Left colon (tissue), 2 donors: ENCODE data around the gene GRIN2C. TPM values are rescaled to one million over a fixed set of nuclear protein-coding genes. Genes with fewer than 3 reads are reported as not detected.

ENCODE experiments used
- ATAC-seq: fragments of 200-7000 bp; cut with Tn5 transposase; one replicate; pipeline ENCODE4 v1.9.1; 2020; ENCODE audit warnings: mild to moderate bottlenecking, moderate library complexity
- DNase-seq, 2 donors: peaks; one replicate each; pipeline ENCODE4 v3.0.0-alpha.2; 2020
- intact Hi-C, 2 donors: fragments of 100-400 bp; cut with DNase I in 1 of 2; cut with micrococcal nuclease in 1 of 2; formaldehyde crosslinking; loops; one replicate each; pipeline versions ENCODE4 v1.11.2 to v1.14.0; 2022; cut with DNase I, micrococcal nuclease
- total RNA-seq, 2 donors: library from RNA; stranded (reverse); fragmentation: NEBNext Ultra II Directional; extraction: Animal tissue kit (Norgen Biotek cat#: 25700); gene quantifications; one replicate each; pipeline ENCODE4 v1.2.1, GENCODE V29; 2021
- donor health status: DM: no; HTN: no; CAD: no.
- donor health status: DM: yes; HTN: yes; CAD: no.

Gene GRIN2C
- total RNA-seq, 2 donors from 2014 or later, result 0.09 to 0.45 TPM

DNA sequence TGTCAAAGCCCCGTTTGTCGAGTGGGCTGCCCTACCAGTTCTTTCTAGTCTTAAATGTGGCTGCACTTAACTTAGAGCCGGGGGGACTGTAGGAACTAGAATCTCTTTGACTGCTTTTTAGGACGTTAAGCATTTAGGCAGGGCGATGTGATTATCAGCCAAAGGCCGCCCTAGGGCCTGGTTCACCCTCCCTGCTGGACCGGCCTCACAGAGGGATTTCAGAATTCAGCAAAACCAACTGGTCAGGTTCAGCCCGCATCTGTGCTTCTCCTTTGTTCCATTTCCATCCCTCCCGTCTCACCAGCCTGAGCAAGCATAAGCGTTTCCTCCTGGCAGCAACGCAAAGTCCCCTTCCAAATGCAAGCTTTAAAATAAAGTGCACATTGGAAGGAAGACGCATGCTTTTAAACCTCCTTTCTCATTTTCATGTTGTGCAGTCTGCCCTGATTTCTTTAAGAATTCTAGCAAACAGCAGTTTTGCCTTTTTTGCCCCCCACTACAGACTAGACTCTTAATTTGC, 67.0 kb downstream of the GRIN2C start:
- DNase-seq (no peak), ATAC-seq (no peak)
- intact Hi-C loops, result loop anchor here (5.0 to 10.0 kb wide), 2 partner anchors 70 to 72 kb away; no protein-coding TSS in a partner anchor

Other genes starting within 250 kb of the GRIN2C start
- under 1 TPM in 1 of 2 donors, not detected in 1; 0.39 TPM for gene CD300E, start 236.1 kb downstream of the GRIN2C start, total RNA-seq
- 1 to 10 TPM in 1 of 2 donors, under 1 TPM in 1; 0.82 to 2.0 TPM for gene CD300LF, start 147.0 kb downstream of the GRIN2C start, total RNA-seq
- gene RAB37, start 122.6 kb downstream of the GRIN2C start, total RNA-seq, result 10 to 100 TPM in 1 of 2 donors, 1 to 10 TPM in 1; 7.6 to 14.2 TPM
- 100 to 1,000 TPM; 186 to 256 TPM for gene NHERF1, start 111.3 kb downstream of the GRIN2C start, total RNA-seq
- gene NAT9, start 83.5 kb downstream of the GRIN2C start, total RNA-seq, result 10 to 100 TPM; 30.7 to 42.8 TPM
- gene FDXR, start 13.1 kb upstream of the GRIN2C start, total RNA-seq, result 10 to 100 TPM; 13.0 to 17.0 TPM
- 1 to 10 TPM; 1.1 to 6.4 TPM for gene FADS6, start 33.7 kb upstream of the GRIN2C start, total RNA-seq
- gene USH1G, start 63.4 kb upstream of the GRIN2C start, total RNA-seq, result under 1 TPM in 1 of 2 donors, not detected in 1; 0.31 TPM
- 10 to 100 TPM; 52.3 to 70.3 TPM for gene OTOP2, start 64.4 kb upstream of the GRIN2C start, total RNA-seq
- gene OTOP3, start 76.0 kb upstream of the GRIN2C start, total RNA-seq, result 1 to 10 TPM; 1.4 to 2.4 TPM
- gene HID1, start 112.9 kb upstream of the GRIN2C start, total RNA-seq, result 10 to 100 TPM; 55.4 to 69.3 TPM
- 1 to 10 TPM; 3.1 to 3.2 TPM for gene CDR2L, start 127.7 kb upstream of the GRIN2C start, total RNA-seq
- 10 to 100 TPM; 23.6 to 30.4 TPM for gene MRPL58, start 152.8 kb upstream of the GRIN2C start, total RNA-seq
- 100 to 1,000 TPM; 310 to 381 TPM for gene ATP5PD, start 187.1 kb upstream of the GRIN2C start, total RNA-seq
- gene KCTD2, start 187.3 kb upstream of the GRIN2C start, total RNA-seq, result 10 to 100 TPM; 16.7 to 19.7 TPM
- 10 to 100 TPM; 26.6 to 39.6 TPM for gene SLC16A5, start 228.1 kb upstream of the GRIN2C start, total RNA-seq